SU-DHL-6 (cell line): ENCODE results near the gene ACYP1.

ENCODE experiments used
- H2AFZ ChIP-seq: fragments of 200-600 bp; sonication (generic); 2 replicates; pipeline ENCODE4 v1.6.1; 2014; ENCODE audit warnings: low read depth, mild to moderate bottlenecking, moderate library complexity, mixed read lengths, antibody characterized with exemption, low read length; ENCODE audit not compliant: severe bottlenecking
- H3F3A ChIP-seq: fragments of 200-600 bp; shearing (Covaris generic); 2 replicates; pipeline ENCODE4 v1.6.0; 2016; ENCODE audit warnings: antibody characterized with exemption, mild to moderate bottlenecking; ENCODE audit not compliant: insufficient read depth
- H3K27ac ChIP-seq: fragments of 200-600 bp; sonication (generic); 2 replicates; pipeline ENCODE4 v1.5.1; 2016; ENCODE audit warnings: low read depth, mild to moderate bottlenecking, low read length, moderate library complexity, mixed read lengths
- H3K27me3 ChIP-seq: fragments of 200-600 bp; sonication (generic), shearing (Covaris generic); 2 replicates; pipeline ENCODE4 v1.6.0; 2014; ENCODE audit warnings: mild to moderate bottlenecking, low read length
- H3K36me3 ChIP-seq: fragments of 200-600 bp; sonication (generic); 2 replicates; pipeline ENCODE4 v1.6.1; 2014; ENCODE audit warnings: mild to moderate bottlenecking, low read length, mixed read lengths
- H3K4me2 ChIP-seq: fragments of 300-600, 200-600 bp; shearing (Covaris generic), sonication (generic); 2 replicates; pipeline ENCODE4 v1.6.0; 2014; ENCODE audit warnings: low read length, low read depth, mild to moderate bottlenecking; ENCODE audit not compliant: poor library complexity, severe bottlenecking
- H3K4me3 ChIP-seq: fragments of 200-600 bp; sonication (generic); 2 replicates; pipeline ENCODE4 v1.5.1; 2014; ENCODE audit warnings: antibody characterized with exemption, low read length, mild to moderate bottlenecking, mixed read lengths; ENCODE audit not compliant: insufficient read depth, poor library complexity, severe bottlenecking
- H3K79me2 ChIP-seq: fragments of 200-600 bp; sonication (generic); 2 replicates; pipeline ENCODE4 v1.6.1; 2014; ENCODE audit warnings: mild to moderate bottlenecking, low read length, moderate library complexity; ENCODE audit not compliant: insufficient read depth
- H3K9ac ChIP-seq: fragments of 200-600 bp; sonication (generic); 2 replicates; pipeline ENCODE4 v1.7.0; 2014; ENCODE audit warnings: mild to moderate bottlenecking, low read length
- H3K9me2 ChIP-seq: fragments of 200-600 bp; sonication (generic); replicated peaks from 2 replicates; pipeline ENCODE4 v1.6.1; 2014; ENCODE audit warnings: low read length; ENCODE audit not compliant: insufficient read depth
- H3K9me3 ChIP-seq: fragments of 200-600 bp; sonication (generic); 2 replicates; pipeline ENCODE4 v1.6.1; 2014; ENCODE audit warnings: low read length, mixed read lengths; ENCODE audit not compliant: insufficient read depth
- H4K20me1 ChIP-seq: fragments of 200-600 bp; sonication (generic); 2 replicates; pipeline ENCODE4 v1.6.1; 2014; ENCODE audit warnings: low read depth, mild to moderate bottlenecking, antibody characterized with exemption, low read length, moderate library complexity, mixed read lengths
- EZH2phosphoT487 ChIP-seq: fragments of 200-600 bp; sonication (generic), shearing (Covaris generic); conservative IDR thresholded peaks from 2 replicates; pipeline ENCODE4 v1.6.1; 2018; ENCODE audit warnings: mild to moderate bottlenecking, antibody characterized with exemption, low read length, moderate library complexity, mixed read lengths
- TF ChIP-seq, protein P1 (sequence below): fragments of 200-600 bp; sonication (generic); IDR thresholded peaks from one replicate; pipeline ENCODE4 v1.5.1; 2017; ENCODE audit warnings: antibody characterized with exemption, mild to moderate bottlenecking, low read length, moderate library complexity; ENCODE audit not compliant: insufficient read depth, poor library complexity, severe bottlenecking

The ACYP1 gene

GRCh38 chr14:75041613-75042012 is 22.2 kb downstream of the ACYP1 start:
- H3K27me3 ChIP-seq: no peaks in the 10 kb centered on the region
- H3F3A ChIP-seq: peaks cover 5% of the 10 kb centered on the region; the same call in 1 of the 2 replicates
- no peaks in the 10 kb centered on the region for H3K9me3 ChIP-seq
- H3K9me2 ChIP-seq: no peaks in the 10 kb centered on the region
- H4K20me1 ChIP-seq: no peaks in the 10 kb centered on the region
- H3K4me3 ChIP-seq: no peak overlapping the region
- no peak overlapping the region for H2AFZ ChIP-seq
- H3K36me3 ChIP-seq: no peaks in the 10 kb centered on the region; the same call in 1 of the 2 replicates
- H3K79me2 ChIP-seq: peaks cover 16% of the 10 kb centered on the region; the same call in 1 of the 2 replicates
- no peak overlapping the region for H3K4me2 ChIP-seq
- no peak for TF ChIP-seq EZH2phosphoT487
- H3K9ac ChIP-seq: no peak overlapping the region
- no peak overlapping the region for H3K27ac ChIP-seq

GRCh38 chr14:75040959-75041358 is 22.9 kb downstream of the ACYP1 start:
- H3K4me2 ChIP-seq: no peak overlapping the region
- H3K36me3 ChIP-seq: no peaks in the 10 kb centered on the region; the same call in 1 of the 2 replicates
- no peak overlapping the region for H3K4me3 ChIP-seq
- no peak overlapping the region for H3K27ac ChIP-seq
- H3K79me2 ChIP-seq: peaks cover 16% of the 10 kb centered on the region; the same call in 1 of the 2 replicates
- no peaks in the 10 kb centered on the region for H3K27me3 ChIP-seq
- no peaks in the 10 kb centered on the region for H3K9me3 ChIP-seq
- no peaks in the 10 kb centered on the region for H3K9me2 ChIP-seq
- H4K20me1 ChIP-seq: no peaks in the 10 kb centered on the region
- H3F3A ChIP-seq: peaks cover 5% of the 10 kb centered on the region; the same call in 1 of the 2 replicates
- H2AFZ ChIP-seq: no peak overlapping the region
- H3K9ac ChIP-seq: no peak overlapping the region
- TF ChIP-seq EZH2phosphoT487: no peak
- TF ChIP-seq, protein P1, sequence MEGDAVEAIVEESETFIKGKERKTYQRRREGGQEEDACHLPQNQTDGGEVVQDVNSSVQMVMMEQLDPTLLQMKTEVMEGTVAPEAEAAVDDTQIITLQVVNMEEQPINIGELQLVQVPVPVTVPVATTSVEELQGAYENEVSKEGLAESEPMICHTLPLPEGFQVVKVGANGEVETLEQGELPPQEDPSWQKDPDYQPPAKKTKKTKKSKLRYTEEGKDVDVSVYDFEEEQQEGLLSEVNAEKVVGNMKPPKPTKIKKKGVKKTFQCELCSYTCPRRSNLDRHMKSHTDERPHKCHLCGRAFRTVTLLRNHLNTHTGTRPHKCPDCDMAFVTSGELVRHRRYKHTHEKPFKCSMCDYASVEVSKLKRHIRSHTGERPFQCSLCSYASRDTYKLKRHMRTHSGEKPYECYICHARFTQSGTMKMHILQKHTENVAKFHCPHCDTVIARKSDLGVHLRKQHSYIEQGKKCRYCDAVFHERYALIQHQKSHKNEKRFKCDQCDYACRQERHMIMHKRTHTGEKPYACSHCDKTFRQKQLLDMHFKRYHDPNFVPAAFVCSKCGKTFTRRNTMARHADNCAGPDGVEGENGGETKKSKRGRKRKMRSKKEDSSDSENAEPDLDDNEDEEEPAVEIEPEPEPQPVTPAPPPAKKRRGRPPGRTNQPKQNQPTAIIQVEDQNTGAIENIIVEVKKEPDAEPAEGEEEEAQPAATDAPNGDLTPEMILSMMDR: no peak

DNA sequence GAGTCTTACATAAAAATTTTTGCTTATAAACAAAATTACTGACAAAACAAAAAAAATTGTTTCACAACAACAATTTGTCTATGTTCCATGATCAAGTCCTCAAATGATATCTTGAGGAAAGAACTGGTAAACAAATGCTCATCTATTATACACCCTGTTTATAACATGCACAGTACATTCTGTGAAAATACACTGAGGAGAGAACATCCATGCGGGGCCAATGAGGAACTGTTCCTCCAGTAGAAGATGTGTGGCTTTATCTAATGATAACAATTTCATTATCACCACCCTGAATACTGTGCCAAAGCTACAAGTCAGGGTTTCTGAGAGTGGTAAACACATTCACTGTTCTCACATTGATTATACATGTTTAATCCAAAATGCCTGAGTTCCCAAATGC is 23.3 kb downstream of the ACYP1 start:
- TF ChIP-seq EZH2phosphoT487: no peak
- TF ChIP-seq, protein P1: no peak
- H3K79me2 ChIP-seq: peaks cover 14% of the 10 kb centered on the region; the same call in 1 of the 2 replicates
- no peak overlapping the region for H3K4me3 ChIP-seq
- no peak overlapping the region for H2AFZ ChIP-seq
- H3K36me3 ChIP-seq: no peaks in the 10 kb centered on the region; the same call in 1 of the 2 replicates
- H3K27ac ChIP-seq: no peak overlapping the region
- H3F3A ChIP-seq: peaks cover 5% of the 10 kb centered on the region; the same call in 1 of the 2 replicates
- no peaks in the 10 kb centered on the region for H3K27me3 ChIP-seq
- H3K9me3 ChIP-seq: no peaks in the 10 kb centered on the region
- H3K9me2 ChIP-seq: no peaks in the 10 kb centered on the region
- no peak overlapping the region for H3K4me2 ChIP-seq
- no peaks in the 10 kb centered on the region for H4K20me1 ChIP-seq
- no peak overlapping the region for H3K9ac ChIP-seq

GRCh38 chr14:75032939-75033338 is 30.9 kb downstream of the ACYP1 start:
- peaks cover 5% of the 10 kb centered on the region; the same call in 1 of the 2 replicates for H3F3A ChIP-seq
- H3K4me2 ChIP-seq: no peak overlapping the region
- H3K9me3 ChIP-seq: no peaks in the 10 kb centered on the region
- peaks cover 4% of the 10 kb centered on the region; the same call in 1 of the 2 replicates for H3K36me3 ChIP-seq
- H3K27ac ChIP-seq: no peak overlapping the region
- TF ChIP-seq, protein P1: no peak
- no peak for TF ChIP-seq EZH2phosphoT487
- no peak overlapping the region for H2AFZ ChIP-seq
- H3K79me2 ChIP-seq: no peaks in the 10 kb centered on the region
- H3K4me3 ChIP-seq: no peak overlapping the region
- H4K20me1 ChIP-seq: no peaks in the 10 kb centered on the region
- H3K27me3 ChIP-seq: no peaks in the 10 kb centered on the region
- H3K9me2 ChIP-seq: no peaks in the 10 kb centered on the region
- H3K9ac ChIP-seq: no peak overlapping the region
